Adrenal gland (tissue), 12 donors: ENCODE results near the gene STIM2. TPM values are rescaled to one million over a fixed set of nuclear protein-coding genes. Genes with fewer than 3 reads are reported as not detected.

Experiments
- DNase-seq, 7 donors: peaks; one replicate each; pipeline ENCODE4 v3.0.0-alpha.2; 2019 to 2020
- H3K27ac ChIP-seq, 5 donors: fragments of 200-600 bp; sonication (generic) in 4 of 5; 1 replicate in 3 of 5; 2 replicates in 2 of 5; pipeline versions ENCODE4 v1.5.1 to v1.8.0; 2016 to 2020; ENCODE audit warnings: mild to moderate bottlenecking in 1 of 5
- H3K27me3 ChIP-seq: fragments of 200-600 bp; 2 replicates; pipeline ENCODE4 v1.8.0; 2021
- H3K36me3 ChIP-seq, 2 donors: fragments of 200-600 bp; replicated peaks in 1 of 2; 1 replicate in 1 of 2; 2 replicates in 1 of 2; pipeline versions ENCODE4 v1.5.1 to v1.8.0; 2018 to 2022
- H3K4me1 ChIP-seq, 2 donors: fragments of 200-600 bp; replicated peaks in 1 of 2; 1 replicate in 1 of 2; 2 replicates in 1 of 2; pipeline versions ENCODE4 v1.5.1 to v1.8.0; 2018 to 2021
- H3K4me3 ChIP-seq, 4 donors: fragments of 200-600 bp; sonication (generic) in 3 of 4; one replicate each; pipeline ENCODE4 v1.5.1; 2016 to 2018
- H3K9me3 ChIP-seq, 3 donors: fragments of 200-600 bp; sonication (generic) in 1 of 3; replicated peaks in 1 of 3; 1 replicate in 2 of 3; 2 replicates in 1 of 3; pipeline versions ENCODE4 v1.5.1 to v1.8.0; 2016 to 2021
- CTCF ChIP-seq, 6 experiments: fragments of 450-650 bp in 4 of 6; fragments of 200-600 bp in 2 of 6; sonication (generic) in 1 of 6; IDR thresholded peaks; 1 replicate in 5 of 6; 2 replicates in 1 of 6; pipeline versions ENCODE4 v1.5.1 to v1.8.0; 2016 to 2021; ENCODE audit warnings: antibody characterized with exemption in 6 of 6, mild to moderate bottlenecking in 2 of 6, moderate library complexity in 1 of 6
- POLR2A ChIP-seq, 2 donors: fragments of 450-650 bp; IDR thresholded peaks; one replicate each; pipeline ENCODE4 v1.6.1; 2017; ENCODE audit warnings: antibody characterized with exemption in 2 of 2, mild to moderate bottlenecking in 2 of 2, moderate library complexity in 1 of 2
- WGBS, 4 donors: extraction: QIAGEN DNeasy Blood & Tissue Kit in 2 of 4; methylation state at CpG; one replicate each; pipeline versions ENCODE4 v1.1.5 to v1.1.7; 2013 to 2017; 5-methylcytosine and 5-hydroxymethylcytosine counted together
- intact Hi-C, 2 donors: fragments of 100-400 bp; cut with DNase I; formaldehyde crosslinking; loops; one replicate each; pipeline versions ENCODE4 v1.14.1 to v1.15.0; 2022 to 2023
- polyA plus RNA-seq, 3 donors: library from polyadenylated mRNA; stranded (reverse); fragments of 200-250 nt in 2 of 3; fragments of 350-450 nt in 1 of 3; fragmentation: Illumina TruSeq in 1 of 3; extraction: RNeasy Lipid Tissue Mini Kit (QIAGEN cat#74804) in 1 of 3; gene quantifications; one replicate each; pipeline ENCODE4 v1.2.3, GENCODE V29; 2013 to 2014
- total RNA-seq, 9 donors: library from RNA; depleted of rRNA in 4 of 9; stranded (reverse); fragments of >200 nt in 4 of 9; fragments of 120-200 nt in 1 of 9; fragmentation: NEBNext Ultra II Directional in 1 of 9; extraction: Animal tissue kit (Norgen Biotek cat#: 25700) in 1 of 9; gene quantifications; one replicate each; pipeline versions ENCODE4 v1.1.0 to v1.2.4, GENCODE V29; 2013 to 2023
- donor health status: healthy with polysubstance abuse.
- donor health status: Bipolar disorder and iron deficiency.
- donor health status: DM: yes; HTN: yes; CAD: no.
- donor health status: DM: no; HTN: no; CAD: no.
- donor health status: DM: no; HTN: no; CAD: no.
- donor health status: DM: yes; HTN: yes; CAD: no.

STIM2 gene
- total and polyA plus RNA-seq, 12 donors: 7.5 to 30.4 (median 14.9) TPM

DNA sequence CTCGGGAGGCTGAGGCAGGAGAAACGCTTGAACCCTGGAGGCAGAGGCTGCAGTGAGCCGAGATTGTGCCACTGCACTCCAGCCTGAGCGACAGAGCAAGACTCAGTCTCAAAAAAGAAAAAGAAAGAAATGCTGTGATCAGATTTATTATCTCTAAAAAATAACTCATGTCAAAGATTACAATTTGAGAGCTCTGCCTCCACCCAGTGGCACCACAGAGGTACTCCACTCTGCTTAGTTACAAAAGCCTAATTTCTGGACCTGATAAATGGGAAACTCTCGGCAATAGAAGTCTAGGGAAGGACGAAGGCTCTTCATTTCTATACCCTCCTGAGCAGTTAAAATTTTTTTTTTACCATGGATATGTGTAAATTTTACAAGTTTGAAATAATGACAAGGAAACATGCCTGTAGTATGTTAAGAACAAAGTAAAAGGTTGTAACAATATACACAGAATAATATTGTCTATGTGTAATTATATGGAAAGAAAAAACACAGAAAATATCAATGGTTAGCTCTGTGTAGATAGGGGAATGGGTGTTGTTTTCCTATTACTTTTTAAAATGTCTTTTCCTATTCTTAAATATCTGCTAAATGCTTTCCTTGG is 149.8 kb downstream of the STIM2 start:
- Histone ChIP-seq H3K9me3 (no peaks in the 10 kb centered on the region), H3K36me3 (no peaks in the 10 kb centered on the region), H3K27me3 (no peaks in the 10 kb centered on the region), H3K4me3 (no peak overlapping the region), H3K4me1 (peaks cover 4 to 19% of the 10 kb centered on the region in 2 donors), H3K27ac (no peak overlapping the region)
- DNase-seq: peak; percentile 53 to 88 (median 71)
- 20 to 33% (median 27%) methylated on average over 6 of the region's 6 CpGs for WGBS, 4 donors
- intact Hi-C loops: loop anchor here (5.0 to 10.0 kb wide), 2 partner anchors 273 to 556 kb away; no protein-coding TSS in a partner anchor
- TF ChIP-seq POLR2A (IDR thresholded peaks at IDR 0.05) (no peak), CTCF (IDR thresholded peaks at IDR 0.05) (peak; percentile 84 to 97 (median 93))

- Histone ChIP-seq H3K27me3 (no peaks in the 10 kb centered on the region), H3K4me3 (no peak overlapping the region), H3K9me3 (no peaks in the 10 kb centered on the region), H3K27ac (no peak overlapping the region), H3K36me3 (no peaks in the 10 kb centered on the region), H3K4me1 (peaks cover under 1 to 11% of the 10 kb centered on the region in 2 donors)
- TF ChIP-seq POLR2A (IDR thresholded peaks at IDR 0.05): no peak
- TF ChIP-seq CTCF (IDR thresholded peaks at IDR 0.05): no peak
- intact Hi-C loops: loop anchor here (5.0 to 10.0 kb wide), 2 partner anchors 274 to 557 kb away; no protein-coding TSS in a partner anchor
- no peak for DNase-seq
- 84 to 96% (median 87%) methylated on average over 3 of the region's 3 CpGs for WGBS, 4 donors
Observed at GRCh38 chr4:27011401-27011800, 150.8 kb downstream of the STIM2 start.

DNA sequence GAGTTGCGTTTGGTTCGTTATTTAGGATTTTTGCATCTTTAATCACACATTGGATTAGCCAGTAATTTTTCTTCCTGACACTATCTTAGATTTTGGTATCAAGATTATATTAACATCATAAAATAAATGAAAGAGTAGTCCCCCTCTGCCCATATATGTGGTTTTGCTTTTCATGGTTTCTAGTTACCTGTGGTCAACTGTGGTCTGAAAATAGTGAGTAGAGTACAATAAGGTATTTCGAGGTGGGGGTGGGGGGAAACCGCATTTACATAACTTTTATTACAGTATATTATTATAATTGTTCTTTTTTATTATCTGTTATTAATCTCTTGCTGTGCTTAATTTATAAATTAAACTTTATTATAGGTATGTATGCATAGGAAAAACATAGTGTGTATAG is 152.4 kb downstream of the STIM2 start:
- no peak for TF ChIP-seq POLR2A (IDR thresholded peaks at IDR 0.05)
- no peak for TF ChIP-seq CTCF (IDR thresholded peaks at IDR 0.05)
- Histone ChIP-seq H3K4me3 (no peak overlapping the region), H3K27ac (no peak overlapping the region), H3K9me3 (no peaks in the 10 kb centered on the region), H3K27me3 (no peaks in the 10 kb centered on the region), H3K4me1 (peaks cover 0 to 11% of the 10 kb centered on the region in 2 donors), H3K36me3 (no peaks in the 10 kb centered on the region)
- intact Hi-C loops: loop anchor here (5.0 to 10.0 kb wide), 2 partner anchors 276 to 558 kb away; no protein-coding TSS in a partner anchor
- DNase-seq: no peak
- 92 to 97% (median 95%) methylated on average over 4 of the region's 4 CpGs for WGBS, 4 donors

DNA sequence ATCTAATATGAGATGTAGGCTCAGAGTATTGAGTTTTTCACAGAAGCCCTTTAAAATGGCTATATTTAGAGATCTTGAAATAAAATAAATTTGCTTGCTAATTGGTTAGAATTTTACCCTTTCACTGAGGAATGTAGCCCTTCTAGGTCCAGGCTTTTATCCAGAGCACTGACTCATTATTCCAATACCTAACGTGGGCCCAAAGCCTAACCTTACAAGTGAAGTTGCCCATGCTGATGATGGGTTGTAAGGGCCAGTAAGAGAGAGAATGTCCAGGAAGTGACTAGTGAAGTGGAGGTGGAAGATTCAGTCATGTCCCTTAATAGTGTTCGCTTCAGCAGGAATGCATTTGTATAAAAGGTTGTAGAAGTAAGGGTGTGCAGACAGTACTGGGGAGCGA is 155.9 kb downstream of the STIM2 start:
- Histone ChIP-seq H3K27me3 (no peaks in the 10 kb centered on the region), H3K4me1 (no peaks in the 10 kb centered on the region), H3K36me3 (no peaks in the 10 kb centered on the region), H3K27ac (no peak overlapping the region), H3K4me3 (no peak overlapping the region), H3K9me3 (no peaks in the 10 kb centered on the region)
- DNase-seq: no peak
- intact Hi-C loops: loop anchor here in 1 of 2 donors (10.0 kb wide), 1 partner anchor 562 kb away; no protein-coding TSS in a partner anchor
- WGBS, 4 donors: 97 to 99% (median 98%) methylated on average over 3 of the region's 3 CpGs
- TF ChIP-seq CTCF (IDR thresholded peaks at IDR 0.05) (no peak), POLR2A (IDR thresholded peaks at IDR 0.05) (no peak)
